Left lung (tissue), 10 donors: Measurements from ENCODE around the gene STAP2. TPM values are rescaled to one million over a fixed set of nuclear protein-coding genes. Genes with fewer than 3 reads are reported as not detected.

Experiments
- ATAC-seq: fragments of 200-7000 bp; cut with Tn5 transposase; one replicate; pipeline ENCODE4 v1.9.1; 2020; ENCODE audit warnings: moderate library complexity
- DNase-seq, 4 donors: peaks; one replicate each; pipeline ENCODE4 v3.0.0-alpha.2; 2013 to 2020
- H3K27ac ChIP-seq, 2 donors: fragments of 200-600 bp; sonication (generic) in 1 of 2; one replicate each; pipeline versions ENCODE4 v1.5.0 to v1.8.0; 2020 to 2021
- H3K27me3 ChIP-seq, 2 donors: fragments of 200-600 bp; sonication (generic) in 1 of 2; one replicate each; pipeline versions ENCODE4 v1.5.0 to v1.8.0; 2020 to 2021
- H3K36me3 ChIP-seq, 2 donors: fragments of 200-600 bp; sonication (generic) in 1 of 2; one replicate each; pipeline versions ENCODE4 v1.5.0 to v1.8.0; 2020 to 2021
- H3K4me1 ChIP-seq, 2 donors: fragments of 200-600 bp; one replicate each; pipeline ENCODE4 v1.8.0; 2021
- H3K4me3 ChIP-seq, 2 donors: fragments of 200-600 bp; sonication (generic) in 1 of 2; one replicate each; pipeline versions ENCODE4 v1.5.0 to v1.8.0; 2020 to 2021; ENCODE audit warnings: mild to moderate bottlenecking in 1 of 2
- H3K9me3 ChIP-seq, 2 donors: fragments of 200-600 bp; sonication (generic) in 1 of 2; one replicate each; pipeline versions ENCODE4 v1.5.0 to v1.8.0; 2020 to 2021
- intact Hi-C, 2 donors: fragments of 100-400 bp; cut with DNase I; formaldehyde crosslinking; loops; one replicate each; pipeline versions ENCODE4 v1.11.2 to v1.14.2; 2022
- polyA plus RNA-seq, 6 donors: library from polyadenylated mRNA; unstranded; fragments of 120-200 nt; gene quantifications; one replicate each; pipeline ENCODE4 v1.2.1, GENCODE V29; 2013; ENCODE audit not compliant: insufficient read length in 6 of 6
- total RNA-seq, 2 donors: library from RNA; stranded (reverse); fragmentation: NEBNext Ultra II Directional; extraction: Animal tissue kit (Norgen Biotek cat#: 25700); gene quantifications; one replicate each; pipeline ENCODE4 v1.2.1, GENCODE V29; 2021
- TF ChIP-seq, protein P1 (sequence below), 2 donors: fragments of 200-600 bp; sonication (generic) in 1 of 2; IDR thresholded peaks; one replicate each; pipeline versions ENCODE4 v1.5.0 to v1.8.0; 2021; ENCODE audit warnings: antibody characterized with exemption in 2 of 2
- donor health status: DM: no; HTN: yes; CAD: no.
- donor health status: DM: no; HTN: no; CAD: no.

Gene STAP2
- total and polyA plus RNA-seq, 8 donors = 14.1 to 41.5 (median 36.2) TPM

GRCh38 chr19:4284974-4285373 lies 53.7 kb downstream of the STAP2 start:
- Histone ChIP-seq H3K27ac (no peak overlapping the region), H3K36me3 (no peaks in the 10 kb centered on the region), H3K4me3 (no peak overlapping the region), H3K9me3 (no peaks in the 10 kb centered on the region), H3K27me3 (peaks cover 13 to 67% of the 10 kb centered on the region in 2 donors), H3K4me1 (no peaks in the 10 kb centered on the region)
- TF ChIP-seq, protein P1, sequence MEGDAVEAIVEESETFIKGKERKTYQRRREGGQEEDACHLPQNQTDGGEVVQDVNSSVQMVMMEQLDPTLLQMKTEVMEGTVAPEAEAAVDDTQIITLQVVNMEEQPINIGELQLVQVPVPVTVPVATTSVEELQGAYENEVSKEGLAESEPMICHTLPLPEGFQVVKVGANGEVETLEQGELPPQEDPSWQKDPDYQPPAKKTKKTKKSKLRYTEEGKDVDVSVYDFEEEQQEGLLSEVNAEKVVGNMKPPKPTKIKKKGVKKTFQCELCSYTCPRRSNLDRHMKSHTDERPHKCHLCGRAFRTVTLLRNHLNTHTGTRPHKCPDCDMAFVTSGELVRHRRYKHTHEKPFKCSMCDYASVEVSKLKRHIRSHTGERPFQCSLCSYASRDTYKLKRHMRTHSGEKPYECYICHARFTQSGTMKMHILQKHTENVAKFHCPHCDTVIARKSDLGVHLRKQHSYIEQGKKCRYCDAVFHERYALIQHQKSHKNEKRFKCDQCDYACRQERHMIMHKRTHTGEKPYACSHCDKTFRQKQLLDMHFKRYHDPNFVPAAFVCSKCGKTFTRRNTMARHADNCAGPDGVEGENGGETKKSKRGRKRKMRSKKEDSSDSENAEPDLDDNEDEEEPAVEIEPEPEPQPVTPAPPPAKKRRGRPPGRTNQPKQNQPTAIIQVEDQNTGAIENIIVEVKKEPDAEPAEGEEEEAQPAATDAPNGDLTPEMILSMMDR (IDR thresholded peaks at IDR 0.05) = no peak
- no peak for ATAC-seq
- no peak for DNase-seq
- intact Hi-C loops = no loop called here

DNA sequence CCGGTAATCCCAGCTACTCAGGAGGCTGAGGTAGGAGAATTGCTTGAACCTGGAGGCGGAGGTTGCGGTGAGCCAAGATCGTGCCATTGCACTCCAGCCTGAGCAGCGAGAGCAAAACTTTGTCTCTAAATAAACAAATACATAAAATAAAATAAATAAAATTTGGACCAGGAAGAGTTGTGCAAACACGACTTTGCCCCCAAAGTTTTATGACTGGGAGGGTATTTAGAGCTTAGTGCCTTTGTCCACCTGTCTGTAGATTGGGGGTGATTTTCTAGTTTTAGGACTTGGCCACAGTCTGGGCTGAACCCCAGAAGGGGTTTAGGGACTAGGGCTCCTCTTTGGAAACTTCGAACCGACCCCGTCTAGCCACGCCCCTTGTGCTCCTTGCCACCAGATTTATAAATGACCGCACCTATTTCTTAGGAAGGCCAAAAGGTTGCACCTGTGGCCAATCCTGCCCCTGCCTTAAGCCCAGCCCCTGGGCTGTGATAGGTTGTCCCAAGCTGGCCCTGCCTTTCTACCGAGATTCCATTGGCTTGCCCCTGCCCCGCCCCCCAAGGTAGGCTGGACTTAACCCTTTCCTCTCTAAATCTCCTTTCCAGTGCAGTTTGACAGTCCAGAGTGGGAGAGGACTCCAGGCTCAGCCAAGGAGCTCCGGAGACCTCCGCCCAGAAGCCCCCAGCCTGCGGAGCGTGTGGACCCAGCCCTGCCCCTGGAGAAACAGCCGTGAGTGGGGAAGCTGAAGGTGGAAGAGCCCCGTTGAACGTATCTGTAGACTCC lies 54.3 kb downstream of the STAP2 start:
- Histone ChIP-seq H3K4me1 (peaks cover 4 to 5% of the 10 kb centered on the region in 2 donors), H3K27ac (no peak overlapping the region), H3K9me3 (no peaks in the 10 kb centered on the region), H3K36me3 (no peaks in the 10 kb centered on the region), H3K4me3 (no peak overlapping the region), H3K27me3 (peaks cover 19 to 67% of the 10 kb centered on the region in 2 donors)
- TF ChIP-seq, protein P1 (IDR thresholded peaks at IDR 0.05) = no peak
- ATAC-seq (no peak), DNase-seq (no peak)
- intact Hi-C loops = no loop called here

- peaks cover 28 to 72% of the 10 kb centered on the region in 2 donors for H3K27me3 ChIP-seq
- no peaks in the 10 kb centered on the region for H3K36me3 ChIP-seq
- H3K4me1 ChIP-seq = peaks cover 8 to 13% of the 10 kb centered on the region in 2 donors
- intact Hi-C loops = no loop called here
- H3K27ac ChIP-seq = no peak overlapping the region
- H3K9me3 ChIP-seq = no peaks in the 10 kb centered on the region
- no peak for DNase-seq
- no peak overlapping the region for H3K4me3 ChIP-seq
- no peak for ATAC-seq
- TF ChIP-seq, protein P1 (IDR thresholded peaks at IDR 0.05) = no peak
Measured at GRCh38 chr19:4279530-4280422, 58.9 kb downstream of the STAP2 start.

DNA sequence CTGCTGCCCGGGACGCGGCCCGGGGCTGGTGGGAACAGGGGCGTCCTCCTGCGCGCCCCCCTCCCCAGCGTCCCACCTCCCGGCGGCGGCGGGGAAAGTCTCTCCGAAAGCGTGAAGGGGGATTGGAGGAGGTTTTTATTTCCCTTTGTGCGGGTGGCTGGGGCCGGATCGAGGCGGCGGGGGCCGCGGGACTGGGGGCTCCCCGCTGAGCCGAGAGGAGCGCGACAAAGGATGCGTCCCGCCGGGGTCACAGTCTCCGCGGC lies 59.4 kb downstream of the STAP2 start:
- Histone ChIP-seq H3K36me3 (no peaks in the 10 kb centered on the region), H3K9me3 (no peaks in the 10 kb centered on the region), H3K27ac (no peak overlapping the region), H3K4me1 (peaks cover 8 to 13% of the 10 kb centered on the region in 2 donors), H3K4me3 (no peak overlapping the region), H3K27me3 (peaks cover 28 to 67% of the 10 kb centered on the region in 2 donors)
- intact Hi-C loops = no loop called here
- no peak for DNase-seq
- ATAC-seq = no peak
- TF ChIP-seq, protein P1 (IDR thresholded peaks at IDR 0.05) = no peak
